GF-D8 (cell line): ENCODE results near the gene KCTD21.

Experiments
- DNase-seq: peaks from one replicate; lab custom pipeline; 2025; lab: John Stamatoyannopoulos, UW

Gene KCTD21

GRCh38 chr11:78200553-78200952 is 12.1 kb upstream of the KCTD21 start:
- no peak for DNase-seq

GRCh38 chr11:78200061-78200460 is 11.6 kb upstream of the KCTD21 start:
- no peak for DNase-seq

- no peak for DNase-seq
Observed at GRCh38 chr11:78199653-78200015, 11.2 kb upstream of the KCTD21 start.

GRCh38 chr11:78199015-78199652 is 10.7 kb upstream of the KCTD21 start:
- DNase-seq, result no peak

- no peak for DNase-seq
Observed at GRCh38 chr11:78197816-78198215, 9.4 kb upstream of the KCTD21 start.

- no peak for DNase-seq
Observed at GRCh38 chr11:78196661-78197091, 8.2 kb upstream of the KCTD21 start.

- DNase-seq, result no peak
Observed at GRCh38 chr11:78195917-78196560, 7.6 kb upstream of the KCTD21 start.

- no peak for DNase-seq
Observed at GRCh38 chr11:78194490-78194889, 6.1 kb upstream of the KCTD21 start.

GRCh38 chr11:78193806-78194205 is 5.4 kb upstream of the KCTD21 start:
- no peak for DNase-seq

- DNase-seq, result no peak
Observed at GRCh38 chr11:78192911-78193351, 4.5 kb upstream of the KCTD21 start.

GRCh38 chr11:78192223-78192719 is 3.8 kb upstream of the KCTD21 start:
- DNase-seq, result no peak

GRCh38 chr11:78190871-78191538 is 2.6 kb upstream of the KCTD21 start:
- no peak for DNase-seq

- DNase-seq, result no peak
Observed at GRCh38 chr11:78190374-78190773, 1.9 kb upstream of the KCTD21 start.

- DNase-seq, result no peak
Observed at GRCh38 chr11:78189851-78190250, 1.4 kb upstream of the KCTD21 start.

GRCh38 chr11:78189174-78189724 is 823 bp upstream of the KCTD21 start:
- DNase-seq, result no peak

- DNase-seq, result peak; percentile 25
Observed at GRCh38 chr11:78187366-78188285, 800 bp downstream of the KCTD21 start.

GRCh38 chr11:78181185-78181584 is 7.2 kb downstream of the KCTD21 start:
- DNase-seq, result no peak

GRCh38 chr11:78180751-78181150 is 7.7 kb downstream of the KCTD21 start:
- no peak for DNase-seq

- no peak for DNase-seq
Observed at GRCh38 chr11:78179459-78180071, 8.9 kb downstream of the KCTD21 start.

- DNase-seq, result no peak
Observed at GRCh38 chr11:78177216-78177615, 11.2 kb downstream of the KCTD21 start.

GRCh38 chr11:78176605-78177141 is 11.8 kb downstream of the KCTD21 start:
- DNase-seq, result no peak
